OCI-M2 (cell line): ENCODE data around the gene ANKRD1.
"Not testable (repeated sequence)": the region's sequence is repeated elsewhere in the genome, so short reads cannot be mapped to it uniquely, and the experiment has no call there.

ENCODE experiments used
- DNase-seq: peaks from one replicate; lab custom pipeline; 2025; ENCODE audit not compliant: unreplicated experiment; lab: John Stamatoyannopoulos, UW

The ANKRD1 gene

GRCh38 chr10:90920986-90921666, at the start of gene ANKRD1:
Gene ANKRD1, minus strand, starts transcription at chr10:90921087. Its CDS starts 60 bp downstream, at chr10:90921027.
- no peak for DNase-seq

- no peak for DNase-seq
These were observed 49.2 kb upstream of the ANKRD1 start for GRCh38 chr10:90969947-90970673.

- no peak for DNase-seq
These were observed 48.2 kb upstream of the ANKRD1 start for GRCh38 chr10:90969121-90969534.

GRCh38 chr10:90968328-90969081, 47.6 kb upstream of the ANKRD1 start:
- DNase-seq: no peak

GRCh38 chr10:90967865-90968264, 47.0 kb upstream of the ANKRD1 start:
- DNase-seq: no peak

- DNase-seq: no peak
These were observed 45.3 kb upstream of the ANKRD1 start for GRCh38 chr10:90966146-90966545.

- DNase-seq: no peak
These were observed 44.8 kb upstream of the ANKRD1 start for GRCh38 chr10:90965720-90966119.

- no peak for DNase-seq
These were observed 44.0 kb upstream of the ANKRD1 start for GRCh38 chr10:90964781-90965465.

- no peak for DNase-seq
These were observed 42.4 kb upstream of the ANKRD1 start for GRCh38 chr10:90963331-90963730.

- no peak for DNase-seq
These were observed 39.5 kb upstream of the ANKRD1 start for GRCh38 chr10:90960355-90960814.

- no peak for DNase-seq
These were observed 38.9 kb upstream of the ANKRD1 start for GRCh38 chr10:90959826-90960225.

- no peak for DNase-seq
These were observed 37.9 kb upstream of the ANKRD1 start for GRCh38 chr10:90958781-90959180.

- DNase-seq: no peak
These were observed 26.4 kb upstream of the ANKRD1 start for GRCh38 chr10:90947030-90947960.

GRCh38 chr10:90945491-90946070, 24.7 kb upstream of the ANKRD1 start:
- no peak for DNase-seq

GRCh38 chr10:90944749-90945148, 23.9 kb upstream of the ANKRD1 start:
- DNase-seq: no peak

GRCh38 chr10:90942980-90943379, 22.1 kb upstream of the ANKRD1 start:
- not testable (repeated sequence) for DNase-seq

GRCh38 chr10:90939648-90940047, 18.8 kb upstream of the ANKRD1 start:
- DNase-seq: no peak

GRCh38 chr10:90939116-90939515, 18.2 kb upstream of the ANKRD1 start:
- no peak for DNase-seq

GRCh38 chr10:90937645-90938258, 16.9 kb upstream of the ANKRD1 start:
- DNase-seq: no peak
